Type B pancreatic cell (in vitro differentiated cells): Measurements from ENCODE around the gene KDM4B. TPM values are rescaled to one million over a fixed set of nuclear protein-coding genes. Genes with fewer than 3 reads are reported as not detected.

Source experiments
- DNase-seq: peaks from one replicate; pipeline ENCODE4 v3.0.0; 2021; ENCODE audit warnings: mixed read lengths; ENCODE audit not compliant: unreplicated experiment; ENCODE audit errors: extremely low spot score
- H3K27ac Mint-ChIP-seq: 2 replicates; pipeline ENCODE4 v1.8.0; 2021; ENCODE audit warnings: mild to moderate bottlenecking, mixed read lengths
- H3K27me3 Mint-ChIP-seq: 2 replicates; pipeline ENCODE4 v1.8.0; 2021; ENCODE audit warnings: mixed read lengths
- H3K36me3 Mint-ChIP-seq: 2 replicates; pipeline ENCODE4 v1.8.0; 2021; ENCODE audit warnings: mixed read lengths
- H3K4me1 Mint-ChIP-seq: one replicate; pipeline ENCODE4 v1.8.0; 2021; ENCODE audit warnings: mixed read lengths; ENCODE audit not compliant: unreplicated experiment
- H3K4me3 Mint-ChIP-seq: 2 replicates; pipeline ENCODE4 v1.8.0; 2021; ENCODE audit warnings: mild to moderate bottlenecking, mixed read lengths
- H3K9me3 Mint-ChIP-seq: 2 replicates; pipeline ENCODE4 v1.8.0; 2021; ENCODE audit warnings: mixed read lengths
- total RNA-seq: library from RNA; stranded (reverse); gene quantifications from 2 replicates; pipeline ENCODE4 v1.2.1, GENCODE V29; 2021; ENCODE audit warnings: low replicate concordance
- TF ChIP-seq, protein P1 (sequence below): fragments of 200-600 bp; sonication (generic); conservative IDR thresholded peaks from 2 replicates; pipeline ENCODE4 v1.5.0; 2021; ENCODE audit warnings: antibody characterized with exemption, mild to moderate bottlenecking

Gene KDM4B
- total RNA-seq, 1 donor from 2014 or later: 48.8 TPM

- TF ChIP-seq, protein P1, sequence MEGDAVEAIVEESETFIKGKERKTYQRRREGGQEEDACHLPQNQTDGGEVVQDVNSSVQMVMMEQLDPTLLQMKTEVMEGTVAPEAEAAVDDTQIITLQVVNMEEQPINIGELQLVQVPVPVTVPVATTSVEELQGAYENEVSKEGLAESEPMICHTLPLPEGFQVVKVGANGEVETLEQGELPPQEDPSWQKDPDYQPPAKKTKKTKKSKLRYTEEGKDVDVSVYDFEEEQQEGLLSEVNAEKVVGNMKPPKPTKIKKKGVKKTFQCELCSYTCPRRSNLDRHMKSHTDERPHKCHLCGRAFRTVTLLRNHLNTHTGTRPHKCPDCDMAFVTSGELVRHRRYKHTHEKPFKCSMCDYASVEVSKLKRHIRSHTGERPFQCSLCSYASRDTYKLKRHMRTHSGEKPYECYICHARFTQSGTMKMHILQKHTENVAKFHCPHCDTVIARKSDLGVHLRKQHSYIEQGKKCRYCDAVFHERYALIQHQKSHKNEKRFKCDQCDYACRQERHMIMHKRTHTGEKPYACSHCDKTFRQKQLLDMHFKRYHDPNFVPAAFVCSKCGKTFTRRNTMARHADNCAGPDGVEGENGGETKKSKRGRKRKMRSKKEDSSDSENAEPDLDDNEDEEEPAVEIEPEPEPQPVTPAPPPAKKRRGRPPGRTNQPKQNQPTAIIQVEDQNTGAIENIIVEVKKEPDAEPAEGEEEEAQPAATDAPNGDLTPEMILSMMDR: no peak
- no peak for DNase-seq
- Mint-ChIP-seq H3K36me3 (peaks cover 21% of the 10 kb centered on the region), H3K9me3 (no peaks in the 10 kb centered on the region), H3K27me3 (no peaks in the 10 kb centered on the region), H3K27ac (no peak overlapping the region), H3K4me1 (peaks cover 6% of the 10 kb centered on the region), H3K4me3 (no peak overlapping the region)
These were observed 147.4 kb downstream of the KDM4B start for GRCh38 chr19:5116292-5116691.

- no peak for DNase-seq
- H3K27ac Mint-ChIP-seq: no peak overlapping the region
- TF ChIP-seq, protein P1: no peak
- H3K36me3 Mint-ChIP-seq: peaks cover 17% of the 10 kb centered on the region
- no peaks in the 10 kb centered on the region for H3K27me3 Mint-ChIP-seq
- H3K4me1 Mint-ChIP-seq: peaks cover 9% of the 10 kb centered on the region
- H3K4me3 Mint-ChIP-seq: no peak overlapping the region
- no peaks in the 10 kb centered on the region for H3K9me3 Mint-ChIP-seq
These were observed 148.5 kb downstream of the KDM4B start for GRCh38 chr19:5117421-5117820.

DNA sequence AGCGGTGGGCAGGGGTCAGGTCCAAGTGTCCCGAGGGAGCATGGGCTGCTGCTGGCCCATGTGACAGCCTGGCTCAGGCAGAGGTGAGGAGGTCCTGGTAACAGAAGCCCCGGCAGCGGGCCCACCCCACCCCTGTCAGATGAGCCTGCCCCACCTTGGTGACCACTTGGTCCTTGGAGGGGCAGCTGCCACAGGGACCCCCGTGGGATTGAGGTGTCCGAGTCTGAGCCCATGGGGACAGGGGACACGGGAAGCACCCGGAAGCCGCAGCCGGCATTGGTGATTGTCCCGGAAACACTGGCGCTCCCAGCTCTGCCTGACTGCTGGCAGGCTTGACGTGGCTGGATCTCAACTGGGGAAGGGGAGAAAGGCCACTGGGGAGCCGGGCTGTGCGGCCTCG is 149.1 kb downstream of the KDM4B start:
- TF ChIP-seq, protein P1: no peak
- no peak for DNase-seq
- no peak overlapping the region for H3K27ac Mint-ChIP-seq
- no peaks in the 10 kb centered on the region for H3K9me3 Mint-ChIP-seq
- H3K27me3 Mint-ChIP-seq: no peaks in the 10 kb centered on the region
- H3K4me3 Mint-ChIP-seq: no peak overlapping the region
- H3K36me3 Mint-ChIP-seq: peaks cover 15% of the 10 kb centered on the region
- peaks cover 8% of the 10 kb centered on the region for H3K4me1 Mint-ChIP-seq

- Mint-ChIP-seq H3K4me1 (peaks cover 13% of the 10 kb centered on the region), H3K27me3 (no peaks in the 10 kb centered on the region), H3K4me3 (no peak overlapping the region), H3K27ac (no peak overlapping the region), H3K36me3 (peaks cover 15% of the 10 kb centered on the region), H3K9me3 (no peaks in the 10 kb centered on the region)
- DNase-seq: no peak
- TF ChIP-seq, protein P1: no peak
These were observed 150.5 kb downstream of the KDM4B start for GRCh38 chr19:5119297-5119998.

GRCh38 chr19:5120321-5120720 is 151.4 kb downstream of the KDM4B start:
- TF ChIP-seq, protein P1: no peak
- DNase-seq: no peak
- Mint-ChIP-seq H3K36me3 (peaks cover 15% of the 10 kb centered on the region), H3K27me3 (no peaks in the 10 kb centered on the region), H3K9me3 (no peaks in the 10 kb centered on the region), H3K4me3 (no peak overlapping the region), H3K27ac (no peak overlapping the region), H3K4me1 (peaks cover 13% of the 10 kb centered on the region)
